PC-9 (cell line): ENCODE data around the gene SLC25A14.

Experiments used
- CTCF ChIP-seq: fragments of 200-600 bp; sonication (generic); conservative IDR thresholded peaks from 2 replicates; pipeline ENCODE4 v1.6.1; 2017; ENCODE audit warnings: mixed run types, antibody characterized with exemption, mild to moderate bottlenecking, moderate library complexity
- EZH2 ChIP-seq: fragments of 200-600 bp; sonication (generic); IDR thresholded peaks from 2 replicates; pipeline ENCODE4 v1.8.0; 2017; ENCODE audit warnings: antibody characterized with exemption, low read depth

GRCh38 chrX:130385520-130385919, 45.8 kb downstream of the SLC25A14 start, which contains the start of gene GPR119:
- TF ChIP-seq CTCF (no peak), EZH2 (no peak)
